Liver (tissue), 9 donors: Measurements from ENCODE around the gene EXD2. TPM values are rescaled to one million over a fixed set of nuclear protein-coding genes. Genes with fewer than 3 reads are reported as not detected.

Experiments used
- DNase-seq: peaks from one replicate; pipeline ENCODE4 v3.0.0-alpha.2; 2017; ENCODE audit warnings: low spot score
- H3K27ac ChIP-seq, 2 donors: one replicate each; pipeline ENCODE4 v1.7.0; 2013; ENCODE audit warnings: inconsistent platforms in 2 of 2, low read length in 2 of 2, control low read depth in 1 of 2, low read depth in 1 of 2, mild to moderate bottlenecking in 1 of 2
- H3K27me3 ChIP-seq, 4 donors: one replicate each; pipeline versions ENCODE4 v1.6.1 to v1.7.0; 2013; ENCODE audit warnings: low read length in 3 of 4, inconsistent platforms in 1 of 4, mild to moderate bottlenecking in 1 of 4, moderate library complexity in 1 of 4; ENCODE audit not compliant: control insufficient read depth in 4 of 4, insufficient read depth in 4 of 4
- H3K36me3 ChIP-seq, 4 donors: one replicate each; pipeline versions ENCODE4 v1.6.1 to v1.7.0; 2013; ENCODE audit warnings: low read length in 3 of 4, mild to moderate bottlenecking in 3 of 4, low read depth in 1 of 4, moderate library complexity in 1 of 4; ENCODE audit not compliant: control insufficient read depth in 4 of 4, insufficient read depth in 3 of 4
- H3K4me1 ChIP-seq, 4 donors: one replicate each; pipeline versions ENCODE4 v1.6.1 to v1.7.0; 2013; ENCODE audit warnings: low read length in 3 of 4, mild to moderate bottlenecking in 3 of 4, moderate library complexity in 1 of 4; ENCODE audit not compliant: control insufficient read depth in 4 of 4, insufficient read depth in 4 of 4
- H3K4me3 ChIP-seq, 3 donors: one replicate each; pipeline versions ENCODE4 v1.6.1 to v1.7.0; 2013; ENCODE audit warnings: low read length in 3 of 3, control low read depth in 1 of 3, low read depth in 1 of 3, mild to moderate bottlenecking in 1 of 3
- H3K9ac ChIP-seq, 2 donors: one replicate each; pipeline ENCODE4 v1.7.0; 2013; ENCODE audit warnings: low read length in 2 of 2, mild to moderate bottlenecking in 2 of 2, moderate library complexity in 2 of 2, control low read depth in 1 of 2, low read depth in 1 of 2
- H3K9me3 ChIP-seq, 4 donors: one replicate each; pipeline versions ENCODE4 v1.6.1 to v1.7.0; 2013; ENCODE audit warnings: low read length in 3 of 4; ENCODE audit not compliant: control insufficient read depth in 4 of 4
- CTCF ChIP-seq: fragments of 150-350 bp; IDR thresholded peaks from 2 replicates; pipeline ENCODE4 v1.5.1; 2017; ENCODE audit warnings: improper control_type of control experiment, low read depth, low read length; ENCODE audit not compliant: missing input control
- FOXA1 ChIP-seq: IDR thresholded peaks from 2 replicates; pipeline ENCODE4 v1.6.1; 2016; ENCODE audit warnings: antibody characterized with exemption
- FOXA2 ChIP-seq: IDR thresholded peaks from 2 replicates; pipeline ENCODE4 v1.6.1; 2016; ENCODE audit warnings: antibody characterized with exemption
- GABPA ChIP-seq, 2 donors: IDR thresholded peaks in 1 of 2; conservative IDR thresholded peaks in 1 of 2; 2 replicates each; pipeline ENCODE4 v1.6.1; 2016; ENCODE audit warnings: antibody characterized with exemption in 2 of 2, mild to moderate bottlenecking in 1 of 2, moderate library complexity in 1 of 2
- HNF4G ChIP-seq: IDR thresholded peaks from 2 replicates; pipeline ENCODE4 v1.6.1; 2016; ENCODE audit warnings: antibody characterized with exemption
- JUND ChIP-seq, 2 donors: IDR thresholded peaks; 2 replicates each; pipeline ENCODE4 v1.6.1; 2016; ENCODE audit warnings: antibody characterized with exemption in 2 of 2
- NR2F2 ChIP-seq: IDR thresholded peaks from 2 replicates; pipeline ENCODE4 v1.6.1; 2016; ENCODE audit warnings: antibody characterized with exemption
- RAD21 ChIP-seq, 2 donors: IDR thresholded peaks; 2 replicates each; pipeline ENCODE4 v1.6.1; 2016; ENCODE audit warnings: antibody characterized with exemption in 2 of 2, mild to moderate bottlenecking in 2 of 2
- SP1 ChIP-seq: IDR thresholded peaks from 2 replicates; pipeline ENCODE4 v1.6.1; 2018; ENCODE audit warnings: antibody characterized with exemption, mild to moderate bottlenecking
- TAF1 ChIP-seq: conservative IDR thresholded peaks from 2 replicates; pipeline ENCODE4 v1.6.1; 2016; ENCODE audit warnings: antibody characterized with exemption, mild to moderate bottlenecking
- WGBS: extraction: QIAGEN DNeasy Blood & Tissue Kit; methylation state at CpG from one replicate; pipeline ENCODE4 v1.1.7; 2013; 5-methylcytosine and 5-hydroxymethylcytosine counted together
- polyA plus RNA-seq, 2 donors: library from polyadenylated mRNA; stranded (reverse) in 1 of 2; unstranded in 1 of 2; fragments of 200-250 nt in 1 of 2; fragments of >200 nt in 1 of 2; fragmentation: Nextera tagmentation in 1 of 2; extraction: Ambion mirVana in 1 of 2; gene quantifications; one replicate each; pipeline versions ENCODE4 v1.2.1 to v1.2.3, GENCODE V29; 2013 to 2015
- total RNA-seq, 2 donors: library from RNA; depleted of rRNA; stranded (reverse); fragments of >200 nt; gene quantifications; one replicate each; pipeline ENCODE4 v1.2.3, GENCODE V29; 2014
- TF ChIP-seq, protein P1 (sequence below): IDR thresholded peaks from 2 replicates; pipeline ENCODE4 v1.6.1; 2016; ENCODE audit warnings: antibody characterized with exemption
- donor health status: healthy.
- donor health status: healthy.
- donor health status: healthy.
- donor health status: healthy.
- donor health status: healthy.

The EXD2 gene
- total and polyA plus RNA-seq, 4 donors, result 4.7 to 8.8 (median 5.0) TPM

- H3K36me3 ChIP-seq, result peaks cover 0 to 6% (median 3%) of the 10 kb centered on the region in 4 donors
- 96% methylated on average over 3 of the region's 3 CpGs for WGBS
- no peaks in the 10 kb centered on the region for H3K27me3 ChIP-seq
- H3K4me1 ChIP-seq, result no peaks in the 10 kb centered on the region
- H3K9ac ChIP-seq, result no peak overlapping the region
- TF ChIP-seq FOXA2 (no peak), NR2F2 (no peak), HNF4G (no peak), FOXA1 (no peak), GABPA (IDR thresholded peaks at IDR 0.05 in 1 of 2, conservative IDR thresholded peaks at IDR 0.05 in 1 of 2) (no peak), CTCF (no peak), JUND (IDR thresholded peaks at IDR 0.05) (no peak), TAF1 (no peak), RAD21 (IDR thresholded peaks at IDR 0.05) (no peak), SP1 (no peak)
- H3K9me3 ChIP-seq, result no peaks in the 10 kb centered on the region
- no peak for DNase-seq
- H3K4me3 ChIP-seq, result no peak overlapping the region
- no peak overlapping the region for H3K27ac ChIP-seq
These were observed 55.0 kb downstream of the EXD2 start for GRCh38 chr14:69246331-69246730.

DNA sequence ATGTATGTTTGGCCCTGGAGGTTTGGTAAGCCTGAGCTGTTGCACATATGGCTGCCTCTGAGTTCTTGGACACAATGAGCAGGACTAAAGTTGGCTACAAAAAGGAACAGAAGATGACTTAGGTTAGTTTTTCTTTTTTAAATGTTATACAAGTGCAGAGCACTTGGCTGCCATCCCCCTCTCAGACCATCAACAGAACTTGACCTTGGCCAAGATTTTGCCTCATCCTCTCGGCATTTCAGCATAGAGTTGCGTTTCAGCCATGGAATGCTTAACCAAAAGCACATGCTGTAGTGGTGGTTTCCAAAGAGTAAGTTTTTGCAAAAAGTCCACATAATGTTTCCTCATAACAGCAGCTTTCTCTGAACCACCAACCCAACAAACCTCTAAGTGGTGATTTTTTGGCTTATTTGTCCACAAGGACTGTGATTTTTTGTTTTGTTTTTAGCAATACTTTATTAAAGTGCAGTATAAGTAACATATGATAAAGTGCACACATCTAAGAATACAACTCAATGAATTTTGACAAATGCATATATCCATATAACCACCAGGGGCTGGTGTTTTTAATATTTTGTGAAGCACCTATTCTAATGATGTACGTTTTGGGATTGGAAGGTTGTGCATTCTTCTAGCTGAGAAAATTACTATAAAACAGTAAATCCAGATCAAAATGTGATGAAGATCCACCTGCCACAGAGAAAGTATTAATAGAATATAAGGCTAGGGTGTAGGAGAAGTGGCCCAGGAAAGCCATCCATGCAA is 56.6 kb downstream of the EXD2 start:
- no peak for TF ChIP-seq SP1
- TF ChIP-seq, protein P1, sequence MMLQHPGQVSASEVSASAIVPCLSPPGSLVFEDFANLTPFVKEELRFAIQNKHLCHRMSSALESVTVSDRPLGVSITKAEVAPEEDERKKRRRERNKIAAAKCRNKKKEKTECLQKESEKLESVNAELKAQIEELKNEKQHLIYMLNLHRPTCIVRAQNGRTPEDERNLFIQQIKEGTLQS, result no peak
- peak; percentile 69 for TF ChIP-seq NR2F2
- Histone ChIP-seq H3K4me3 (no peak overlapping the region), H3K36me3 (no peaks in the 10 kb centered on the region), H3K27ac (no peak overlapping the region), H3K27me3 (no peaks in the 10 kb centered on the region), H3K9ac (no peak overlapping the region), H3K9me3 (no peaks in the 10 kb centered on the region), H3K4me1 (no peaks in the 10 kb centered on the region)
- DNase-seq, result no peak
- WGBS, result 87% methylated on average over 3 of the region's 3 CpGs

DNA sequence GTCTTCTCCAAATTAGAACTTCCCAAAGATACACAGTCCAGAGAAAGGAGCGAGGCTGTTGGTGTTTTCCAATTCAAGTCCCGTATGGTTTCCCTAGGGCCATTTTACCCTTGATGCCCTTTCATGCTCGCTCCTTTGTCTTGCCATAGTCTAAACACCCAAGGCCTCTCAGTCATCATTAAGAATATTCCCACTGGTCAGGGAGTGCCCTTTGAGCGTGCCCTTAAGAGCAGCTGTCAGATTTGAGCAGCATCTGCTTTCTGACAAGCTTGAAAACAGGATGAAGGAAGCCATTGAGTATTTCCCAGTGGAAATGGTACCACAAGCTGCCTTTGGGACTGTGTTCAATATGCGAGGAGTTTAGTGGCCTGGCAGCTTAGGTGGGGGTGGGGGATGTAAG is 58.3 kb downstream of the EXD2 start:
- Histone ChIP-seq H3K9me3 (no peaks in the 10 kb centered on the region), H3K4me3 (no peak overlapping the region), H3K9ac (no peak overlapping the region), H3K4me1 (no peaks in the 10 kb centered on the region), H3K36me3 (no peaks in the 10 kb centered on the region), H3K27me3 (no peaks in the 10 kb centered on the region), H3K27ac (no peak overlapping the region)
- WGBS, result 93% methylated on average over 5 of the region's 5 CpGs
- DNase-seq, result no peak
- TF ChIP-seq CTCF, result no peak
